Fibroblast of villous mesenchyme (primary cell): ENCODE data around the gene PPAN. TPM values are rescaled to one million over a fixed set of nuclear protein-coding genes. Genes with fewer than 3 reads are reported as not detected.

Experiments
- DNase-seq: peaks from one replicate; pipeline ENCODE4 v3.0.0-alpha.2; 2010; ENCODE audit warnings: low read depth
- H3K4me3 ChIP-seq: 2 replicates; pipeline ENCODE4 v1.5.1; 2011; ENCODE audit warnings: low read depth, mild to moderate bottlenecking, low read length
- CTCF ChIP-seq: IDR thresholded peaks from 2 replicates; pipeline ENCODE4 v1.5.1; 2012; ENCODE audit warnings: low read depth, mild to moderate bottlenecking, low read length; ENCODE audit not compliant: insufficient read depth
- total RNA-seq: library from RNA; depleted of rRNA; stranded (reverse); fragments of >200 nt; gene quantifications from 2 replicates; pipeline ENCODE4 v1.2.3, GENCODE V29; 2012

Gene PPAN
- total RNA-seq, 1 donor, result 28.1 TPM

- no peak overlapping the region for H3K4me3 ChIP-seq
- DNase-seq, result no peak
- TF ChIP-seq CTCF, result no peak
Observed at GRCh38 chr19:10113592-10113963, 7.4 kb downstream of the PPAN start.

GRCh38 chr19:10113964-10114650 lies 7.9 kb downstream of the PPAN start:
- TF ChIP-seq CTCF, result no peak
- H3K4me3 ChIP-seq, result no peak overlapping the region
- no peak for DNase-seq

GRCh38 chr19:10114651-10115391 lies 8.7 kb downstream of the PPAN start:
- no peak for TF ChIP-seq CTCF
- DNase-seq, result no peak
- H3K4me3 ChIP-seq, result no peak overlapping the region

GRCh38 chr19:10115392-10116084 lies 9.4 kb downstream of the PPAN start:
- DNase-seq, result no peak
- no peak for TF ChIP-seq CTCF
- H3K4me3 ChIP-seq, result no peak overlapping the region

- DNase-seq, result no peak
- no peak overlapping the region for H3K4me3 ChIP-seq
- TF ChIP-seq CTCF, result no peak
Observed at GRCh38 chr19:10116085-10116865, 10.1 kb downstream of the PPAN start.

GRCh38 chr19:10116866-10117616 lies 10.9 kb downstream of the PPAN start:
- DNase-seq, result no peak
- no peak for TF ChIP-seq CTCF
- H3K4me3 ChIP-seq, result no peak overlapping the region
